Stimulated activated naive B cell treated with anti-CD40 and anti-IgM and Interleukin-4, amounts not matched to agents 10 μg/mL and 1 μg/mL and 100 μg/mL, for 72 hours (primary cell): ENCODE data around the gene NEK5.
A peak's percentile ranks its signal among the peaks of the same experiment; 100 is the strongest.

Source experiments
- ATAC-seq, 2 donors: fragments of 150-1000 bp; cut with Tn5 transposase; replicated peaks; 2 replicates each; pipeline ENCODE4 v1.10.0; 2021; ENCODE audit warnings: moderate library complexity in 1 of 2
- DNase-seq: peaks from one replicate; pipeline ENCODE4 v3.0.0; 2021
- H3K27ac Mint-ChIP-seq: one replicate; pipeline ENCODE4 v1.8.0; 2022; ENCODE audit warnings: mild to moderate bottlenecking, mixed read lengths
- H3K27me3 Mint-ChIP-seq, 2 donors: one replicate each; pipeline ENCODE4 v1.8.0; 2022; ENCODE audit warnings: mixed read lengths in 2 of 2
- H3K36me3 Mint-ChIP-seq, 2 donors: one replicate each; pipeline ENCODE4 v1.8.0; 2022; ENCODE audit warnings: mixed read lengths in 2 of 2, mild to moderate bottlenecking in 1 of 2
- H3K4me1 Mint-ChIP-seq, 2 donors: one replicate each; pipeline ENCODE4 v1.8.0; 2022; ENCODE audit warnings: mixed read lengths in 2 of 2, mild to moderate bottlenecking in 1 of 2
- H3K4me3 Mint-ChIP-seq, 2 donors: one replicate each; pipeline ENCODE4 v1.8.0; 2022; ENCODE audit warnings: mild to moderate bottlenecking in 2 of 2, mixed read lengths in 2 of 2, moderate library complexity in 1 of 2
- H3K9me3 Mint-ChIP-seq, 2 donors: one replicate each; pipeline ENCODE4 v1.8.0; 2022; ENCODE audit warnings: mixed read lengths in 2 of 2, mild to moderate bottlenecking in 1 of 2

NEK5 gene

DNA sequence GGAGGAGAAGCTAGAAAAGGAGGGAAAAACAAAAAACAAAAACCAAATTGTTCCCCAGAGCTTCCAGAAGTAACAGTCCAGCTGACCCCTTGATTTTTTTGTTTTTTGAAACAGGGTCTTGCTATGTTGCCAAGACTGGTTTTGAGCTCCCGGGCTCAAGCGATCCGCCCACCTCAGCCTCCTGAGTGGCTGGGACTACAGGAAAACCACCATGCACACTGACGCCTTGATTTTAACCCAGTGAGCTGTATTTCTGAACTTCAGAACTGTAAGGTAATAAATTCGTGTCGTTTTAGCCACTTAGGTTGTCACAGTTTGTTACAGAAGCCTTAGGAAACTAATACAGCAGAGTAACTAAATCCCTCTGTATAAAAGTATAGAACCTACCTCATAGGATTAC, 31.6 kb upstream of the NEK5 start:
- peaks cover 11 to 20% of the 10 kb centered on the region in 2 donors for H3K36me3 Mint-ChIP-seq
- H3K27me3 Mint-ChIP-seq, result no peaks in the 10 kb centered on the region
- H3K9me3 Mint-ChIP-seq, result peaks cover 0 to 3% of the 10 kb centered on the region in 2 donors
- no peak overlapping the region for H3K27ac Mint-ChIP-seq
- DNase-seq (no peak), ATAC-seq (no peak)
- H3K4me3 Mint-ChIP-seq, result peak overlapping the region in 1 of 2 donors; percentile 55
- H3K4me1 Mint-ChIP-seq, result peaks cover 26 to 66% of the 10 kb centered on the region in 2 donors

DNA sequence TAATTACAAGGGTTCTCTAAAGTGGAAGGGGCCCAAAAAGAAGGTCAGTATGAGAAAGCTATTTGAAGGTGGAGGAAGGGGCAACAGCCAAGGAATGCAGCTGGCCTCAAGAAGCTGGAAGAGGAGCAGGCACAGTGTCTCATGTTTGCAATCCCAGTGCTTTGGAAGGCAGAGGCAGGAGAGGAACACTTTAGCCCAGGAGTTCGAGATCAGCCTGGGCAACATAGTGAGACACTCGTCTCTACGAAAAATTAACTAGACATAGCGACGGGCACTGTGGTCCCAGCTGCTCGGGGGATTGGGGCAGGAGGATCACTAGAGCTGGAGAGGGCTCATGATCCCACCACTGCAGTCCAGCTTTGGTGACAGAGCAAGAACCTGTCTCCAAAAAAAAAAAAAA, 31.2 kb upstream of the NEK5 start:
- Mint-ChIP-seq H3K36me3 (peaks cover 11 to 20% of the 10 kb centered on the region in 2 donors), H3K4me1 (peaks cover 26 to 66% of the 10 kb centered on the region in 2 donors), H3K4me3 (peak overlapping the region; percentile 83 to 87), H3K27me3 (no peaks in the 10 kb centered on the region), H3K27ac (peak overlapping the region; percentile 93), H3K9me3 (peaks cover 0 to 3% of the 10 kb centered on the region in 2 donors)
- ATAC-seq (no peak), DNase-seq (no peak)

- peaks cover 26 to 66% of the 10 kb centered on the region in 2 donors for H3K4me1 Mint-ChIP-seq
- peaks cover 0 to 3% of the 10 kb centered on the region in 2 donors for H3K9me3 Mint-ChIP-seq
- H3K27ac Mint-ChIP-seq, result peak within 1 kb of the TSS; percentile 93
- peak within 1 kb of the TSS; percentile 83 to 87 for H3K4me3 Mint-ChIP-seq
- DNase-seq (peak; percentile 54), ATAC-seq (peak; percentile 74 to 80)
- peaks cover 11 to 20% of the 10 kb centered on the region in 2 donors for H3K36me3 Mint-ChIP-seq
- H3K27me3 Mint-ChIP-seq, result no peaks in the 10 kb centered on the region
Measured at GRCh38 chr13:52159159-52159982, 30.5 kb upstream of the NEK5 start, which contains the start of gene NEK3. TSS of gene NEK3 (minus strand) at chr13:52159597. CDS start at chr13:52156191, 3,406 bp downstream.

DNA sequence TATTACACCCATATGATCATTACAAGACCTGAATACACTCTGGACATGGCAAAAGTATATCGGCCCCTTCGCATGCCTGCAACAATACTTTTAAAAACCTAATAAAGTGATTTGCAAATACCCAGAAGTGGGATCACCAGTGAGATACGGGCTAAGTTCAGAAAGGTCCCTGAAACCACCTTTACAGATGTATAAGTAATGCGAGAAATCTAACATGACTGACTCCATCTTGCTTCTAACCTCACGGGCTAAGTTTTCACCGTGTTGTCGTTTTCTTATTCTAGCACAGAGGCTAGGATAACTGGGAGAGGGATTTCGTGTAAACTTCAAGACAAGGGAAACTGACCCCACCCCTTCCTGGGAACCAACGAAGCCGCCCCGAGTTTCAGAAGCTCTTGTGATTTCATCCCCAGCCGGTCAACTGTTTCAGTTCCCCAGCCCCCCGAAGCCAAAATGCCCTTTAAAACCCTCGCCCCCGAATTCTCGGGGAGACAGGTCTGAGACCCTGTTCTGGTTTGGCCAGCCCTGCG, 29.8 kb upstream of the NEK5 start:
- Mint-ChIP-seq H3K4me1 (peaks cover 26 to 66% of the 10 kb centered on the region in 2 donors), H3K9me3 (peaks cover 0 to 3% of the 10 kb centered on the region in 2 donors), H3K36me3 (peaks cover 6 to 17% of the 10 kb centered on the region in 2 donors), H3K27me3 (no peaks in the 10 kb centered on the region), H3K27ac (peak overlapping the region; percentile 93), H3K4me3 (peak overlapping the region; percentile 83 to 87)
- ATAC-seq (peak in 1 of 2 donors; percentile 77), DNase-seq (peak; percentile 41)

GRCh38 chr13:52156724-52157261, 27.9 kb upstream of the NEK5 start:
- H3K36me3 Mint-ChIP-seq, result peaks cover 6 to 7% of the 10 kb centered on the region in 2 donors
- no peaks in the 10 kb centered on the region for H3K27me3 Mint-ChIP-seq
- H3K9me3 Mint-ChIP-seq, result peaks cover 0 to 3% of the 10 kb centered on the region in 2 donors
- H3K4me1 Mint-ChIP-seq, result peaks cover 24 to 50% of the 10 kb centered on the region in 2 donors
- no peak overlapping the region for H3K4me3 Mint-ChIP-seq
- no peak overlapping the region for H3K27ac Mint-ChIP-seq
- ATAC-seq, result no peak
- no peak for DNase-seq

- no peak for ATAC-seq
- peaks cover 11 to 12% of the 10 kb centered on the region in 2 donors for H3K36me3 Mint-ChIP-seq
- H3K27ac Mint-ChIP-seq, result no peak overlapping the region
- no peak overlapping the region for H3K4me3 Mint-ChIP-seq
- H3K27me3 Mint-ChIP-seq, result no peaks in the 10 kb centered on the region
- peaks cover 0 to 3% of the 10 kb centered on the region in 2 donors for H3K9me3 Mint-ChIP-seq
- peaks cover 24 to 40% of the 10 kb centered on the region in 2 donors for H3K4me1 Mint-ChIP-seq
- no peak for DNase-seq
Measured at GRCh38 chr13:52155177-52155576, 26.3 kb upstream of the NEK5 start.

DNA sequence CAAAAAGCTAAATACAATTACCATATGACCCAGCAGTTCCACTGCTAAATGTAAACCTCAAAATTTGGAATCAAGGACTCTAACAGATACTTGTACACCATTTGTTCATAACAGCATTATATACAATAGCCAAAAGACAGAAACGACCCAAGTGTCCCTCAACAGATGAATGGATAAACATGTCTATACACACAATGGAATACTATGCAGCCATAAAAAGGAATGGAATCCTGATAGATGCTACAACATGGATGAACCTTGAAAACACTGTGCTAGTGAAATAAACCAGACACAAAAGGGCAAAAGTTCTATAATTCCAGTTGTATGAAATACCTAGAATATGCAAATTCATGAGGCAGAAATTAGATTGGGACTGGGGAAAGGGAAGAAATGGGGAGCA, 18.4 kb upstream of the NEK5 start:
- H3K4me3 Mint-ChIP-seq, result no peak overlapping the region
- H3K4me1 Mint-ChIP-seq, result no peaks in the 10 kb centered on the region
- ATAC-seq (no peak), DNase-seq (no peak)
- H3K9me3 Mint-ChIP-seq, result peaks cover 4 to 5% of the 10 kb centered on the region in 2 donors
- H3K27me3 Mint-ChIP-seq, result no peaks in the 10 kb centered on the region
- peaks cover 19 to 22% of the 10 kb centered on the region in 2 donors for H3K36me3 Mint-ChIP-seq
- no peak overlapping the region for H3K27ac Mint-ChIP-seq

DNA sequence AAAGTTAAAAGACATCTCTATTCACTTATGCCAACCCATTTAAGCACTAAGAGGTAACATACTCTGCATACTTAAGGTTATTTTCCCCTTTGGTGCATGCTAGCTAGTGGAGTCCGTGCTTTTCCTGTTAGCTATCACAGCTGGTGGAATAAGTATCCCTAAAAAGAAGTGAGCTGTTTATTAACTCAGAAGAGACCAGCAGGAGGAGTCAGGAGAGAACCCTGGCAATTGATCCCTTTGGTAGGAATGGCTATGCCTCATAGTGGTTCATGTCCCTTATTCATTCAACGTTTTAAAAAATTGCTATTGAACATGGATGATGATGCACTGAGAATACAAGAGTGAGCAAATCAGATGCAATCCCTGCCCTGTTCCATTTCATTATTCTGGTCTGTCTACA, 12.4 kb upstream of the NEK5 start:
- no peak overlapping the region for H3K27ac Mint-ChIP-seq
- H3K36me3 Mint-ChIP-seq, result peaks cover 14 to 28% of the 10 kb centered on the region in 2 donors
- H3K9me3 Mint-ChIP-seq, result no peaks in the 10 kb centered on the region
- H3K27me3 Mint-ChIP-seq, result no peaks in the 10 kb centered on the region
- no peaks in the 10 kb centered on the region for H3K4me1 Mint-ChIP-seq
- H3K4me3 Mint-ChIP-seq, result no peak overlapping the region
- no peak for ATAC-seq
- no peak for DNase-seq

DNA sequence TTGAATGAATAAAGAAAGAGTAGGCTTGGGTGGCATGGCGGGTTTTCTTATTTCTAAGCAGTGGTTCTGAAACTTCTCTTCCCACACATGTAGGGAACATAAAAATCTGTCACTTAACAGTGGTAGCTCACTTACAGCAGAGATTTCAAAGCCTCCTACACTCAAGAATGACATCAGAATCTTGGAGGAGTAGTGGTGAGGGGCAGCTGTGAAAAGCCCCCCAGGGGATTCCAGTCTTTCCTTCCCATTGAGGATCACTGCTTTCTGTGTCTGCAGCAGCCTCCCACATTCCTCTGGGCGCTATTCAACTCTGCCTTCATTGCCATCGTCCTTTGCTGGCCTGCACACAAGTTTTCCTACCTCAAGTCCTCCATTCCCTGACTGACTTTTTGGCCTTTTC, 8.6 kb upstream of the NEK5 start:
- H3K4me1 Mint-ChIP-seq, result no peaks in the 10 kb centered on the region
- no peak for ATAC-seq
- H3K27ac Mint-ChIP-seq, result no peak overlapping the region
- no peak overlapping the region for H3K4me3 Mint-ChIP-seq
- peaks cover 24 to 35% of the 10 kb centered on the region in 2 donors for H3K36me3 Mint-ChIP-seq
- H3K27me3 Mint-ChIP-seq, result no peaks in the 10 kb centered on the region
- no peak for DNase-seq
- H3K9me3 Mint-ChIP-seq, result no peaks in the 10 kb centered on the region

- no peaks in the 10 kb centered on the region for H3K9me3 Mint-ChIP-seq
- DNase-seq, result no peak
- no peak for ATAC-seq
- H3K4me3 Mint-ChIP-seq, result no peak overlapping the region
- H3K4me1 Mint-ChIP-seq, result no peaks in the 10 kb centered on the region
- peaks cover 29 to 41% of the 10 kb centered on the region in 2 donors for H3K36me3 Mint-ChIP-seq
- H3K27me3 Mint-ChIP-seq, result no peaks in the 10 kb centered on the region
- no peak overlapping the region for H3K27ac Mint-ChIP-seq
Measured at GRCh38 chr13:52136763-52137162, 7.9 kb upstream of the NEK5 start.

GRCh38 chr13:52130641-52131040, 1.8 kb upstream of the NEK5 start:
- H3K27ac Mint-ChIP-seq, result no peak overlapping the region
- DNase-seq (no peak), ATAC-seq (no peak)
- no peak overlapping the region for H3K4me3 Mint-ChIP-seq
- peaks cover 7 to 17% of the 10 kb centered on the region in 2 donors for H3K27me3 Mint-ChIP-seq
- peaks cover 24 to 29% of the 10 kb centered on the region in 2 donors for H3K36me3 Mint-ChIP-seq
- peaks cover 9 to 25% of the 10 kb centered on the region in 2 donors for H3K4me1 Mint-ChIP-seq
- no peaks in the 10 kb centered on the region for H3K9me3 Mint-ChIP-seq

DNA sequence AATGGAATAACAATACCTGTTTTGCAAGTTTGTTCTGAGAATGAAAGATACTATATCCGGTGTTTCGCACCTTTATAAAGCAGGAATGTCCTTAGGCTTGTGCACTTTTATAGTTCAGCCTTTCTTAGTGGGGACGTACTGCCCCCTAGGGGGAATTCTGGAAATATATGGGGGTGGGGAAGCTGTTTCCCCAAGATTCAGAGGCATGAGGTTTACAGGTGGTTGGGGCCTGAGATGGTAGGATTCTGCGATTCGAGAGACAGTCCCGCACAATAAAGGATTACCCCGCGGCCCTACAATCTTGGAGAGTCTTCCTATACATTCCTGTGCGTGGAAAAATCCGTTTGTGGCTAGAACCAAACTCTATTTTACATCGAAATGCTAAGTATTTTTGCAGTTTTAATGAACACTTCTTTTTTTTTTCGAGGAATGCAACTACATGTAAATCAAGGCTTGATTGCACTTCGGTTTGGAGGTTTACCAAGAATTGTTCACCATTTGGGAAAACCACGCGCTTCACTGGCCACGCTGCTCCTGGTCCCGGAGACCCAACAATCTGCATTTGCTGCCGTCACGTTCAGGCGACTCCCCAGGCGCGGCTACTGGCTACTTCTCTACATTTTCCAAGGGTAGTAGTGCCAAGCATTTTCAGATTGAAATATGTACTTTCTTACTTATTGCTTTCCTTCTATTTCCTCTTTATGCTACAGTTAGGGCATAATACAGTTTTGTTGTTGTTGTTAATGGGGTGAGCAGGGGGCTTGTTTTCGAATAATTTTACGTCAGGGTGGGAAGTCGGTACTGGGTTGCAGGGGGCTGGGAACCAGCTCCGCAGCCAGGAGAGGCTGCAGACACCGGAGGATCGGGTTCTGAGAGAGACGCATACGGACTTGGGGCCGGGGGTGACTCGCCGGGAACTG, 830 bp downstream of the NEK5 start:
- Mint-ChIP-seq H3K4me3 (peak overlapping the region; percentile 83 to 85), H3K27ac (peak overlapping the region; percentile 52), H3K9me3 (no peaks in the 10 kb centered on the region), H3K4me1 (peaks cover 11 to 25% of the 10 kb centered on the region in 2 donors), H3K36me3 (peaks cover 19 to 20% of the 10 kb centered on the region in 2 donors), H3K27me3 (peaks cover 7 to 17% of the 10 kb centered on the region in 2 donors)
- DNase-seq, result peak; percentile 39
- ATAC-seq, result peak; percentile 67 to 68

GRCh38 chr13:52127378-52127777, 1.5 kb downstream of the NEK5 start:
- H3K4me3 Mint-ChIP-seq, result no peak overlapping the region
- peak; percentile 24 to 52 for ATAC-seq

GRCh38 chr13:52125547-52125946, 3.3 kb downstream of the NEK5 start:
- H3K4me3 Mint-ChIP-seq, result no peak overlapping the region
- peaks cover 0 to 1% of the 10 kb centered on the region in 2 donors for H3K36me3 Mint-ChIP-seq
- DNase-seq (no peak), ATAC-seq (no peak)
- H3K4me1 Mint-ChIP-seq, result peaks cover 11 to 25% of the 10 kb centered on the region in 2 donors
- H3K27ac Mint-ChIP-seq, result no peak overlapping the region
- H3K27me3 Mint-ChIP-seq, result peaks cover 7 to 17% of the 10 kb centered on the region in 2 donors
- H3K9me3 Mint-ChIP-seq, result no peaks in the 10 kb centered on the region

More at GRCh38 chr13:52127378-52127777, 1.5 kb downstream of the NEK5 start:
- DNase-seq, result no peak
- peaks cover 11 to 25% of the 10 kb centered on the region in 2 donors for H3K4me1 Mint-ChIP-seq
- H3K9me3 Mint-ChIP-seq, result no peaks in the 10 kb centered on the region
- no peak overlapping the region for H3K27ac Mint-ChIP-seq
- peaks cover 7 to 17% of the 10 kb centered on the region in 2 donors for H3K27me3 Mint-ChIP-seq
- H3K36me3 Mint-ChIP-seq, result peaks cover 15 to 16% of the 10 kb centered on the region in 2 donors
